Neural crest cell (in vitro differentiated cells): ENCODE measurements around the gene PDE8B. TPM values are rescaled to one million over a fixed set of nuclear protein-coding genes. Genes with fewer than 3 reads are reported as not detected.

Experiments used
- DNase-seq: peaks from one replicate; pipeline ENCODE4 v3.0.0; 2021; ENCODE audit warnings: low read depth, mixed read lengths, low spot score
- H3K27ac Mint-ChIP-seq: one replicate; pipeline ENCODE4 v1.8.0; 2021; ENCODE audit warnings: mild to moderate bottlenecking, mixed read lengths; ENCODE audit not compliant: unreplicated experiment
- H3K27me3 Mint-ChIP-seq: 2 replicates; pipeline ENCODE4 v1.8.0; 2021; ENCODE audit warnings: low read depth, mild to moderate bottlenecking, mixed read lengths
- H3K36me3 Mint-ChIP-seq: 2 replicates; pipeline ENCODE4 v1.8.0; 2021; ENCODE audit warnings: low read depth, mild to moderate bottlenecking, mixed read lengths
- H3K4me1 Mint-ChIP-seq: 2 replicates; pipeline ENCODE4 v1.8.0; 2021; ENCODE audit warnings: mixed read lengths
- H3K4me3 Mint-ChIP-seq: one replicate; pipeline ENCODE4 v1.8.0; 2021; ENCODE audit warnings: mild to moderate bottlenecking, mixed read lengths
- H3K9me3 Mint-ChIP-seq: 2 replicates; pipeline ENCODE4 v1.8.0; 2021; ENCODE audit warnings: mixed read lengths
- total RNA-seq: library from RNA; stranded (reverse); gene quantifications from 2 replicates; pipeline ENCODE4 v1.2.1, GENCODE V29; 2021
- TF ChIP-seq, protein P1 (sequence below): fragments of 200-600 bp; sonication (generic); conservative IDR thresholded peaks from 2 replicates; pipeline ENCODE4 v1.5.0; 2021; ENCODE audit warnings: antibody characterized with exemption, mild to moderate bottlenecking

Gene PDE8B
- total RNA-seq, 1 donor from 2014 or later: 0.44 TPM

DNA sequence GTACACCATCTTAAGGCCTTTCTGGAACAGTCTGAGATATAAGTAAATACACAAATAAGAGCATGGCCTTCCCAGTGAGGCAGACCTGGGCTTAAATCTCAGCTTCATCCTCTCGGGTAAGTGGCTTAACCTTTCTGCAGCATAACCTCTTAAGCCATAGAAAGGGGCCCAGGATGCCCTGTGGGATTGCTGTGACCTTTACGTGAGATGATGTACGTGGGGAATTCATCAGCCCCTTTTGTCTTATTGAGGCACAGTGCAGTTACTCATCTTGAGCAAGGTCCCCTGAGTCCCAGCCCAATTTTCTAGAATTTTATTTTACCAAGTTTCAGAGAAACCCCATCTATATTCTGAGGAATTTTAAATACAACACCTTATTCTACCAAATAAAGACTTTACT is 92.2 kb downstream of the PDE8B start:
- no peak overlapping the region for H3K4me3 Mint-ChIP-seq
- DNase-seq: no peak
- peaks cover 13% of the 10 kb centered on the region for H3K4me1 Mint-ChIP-seq
- no peaks in the 10 kb centered on the region for H3K27me3 Mint-ChIP-seq
- no peaks in the 10 kb centered on the region for H3K36me3 Mint-ChIP-seq
- no peak overlapping the region for H3K27ac Mint-ChIP-seq
- H3K9me3 Mint-ChIP-seq: no peaks in the 10 kb centered on the region
- TF ChIP-seq, protein P1, sequence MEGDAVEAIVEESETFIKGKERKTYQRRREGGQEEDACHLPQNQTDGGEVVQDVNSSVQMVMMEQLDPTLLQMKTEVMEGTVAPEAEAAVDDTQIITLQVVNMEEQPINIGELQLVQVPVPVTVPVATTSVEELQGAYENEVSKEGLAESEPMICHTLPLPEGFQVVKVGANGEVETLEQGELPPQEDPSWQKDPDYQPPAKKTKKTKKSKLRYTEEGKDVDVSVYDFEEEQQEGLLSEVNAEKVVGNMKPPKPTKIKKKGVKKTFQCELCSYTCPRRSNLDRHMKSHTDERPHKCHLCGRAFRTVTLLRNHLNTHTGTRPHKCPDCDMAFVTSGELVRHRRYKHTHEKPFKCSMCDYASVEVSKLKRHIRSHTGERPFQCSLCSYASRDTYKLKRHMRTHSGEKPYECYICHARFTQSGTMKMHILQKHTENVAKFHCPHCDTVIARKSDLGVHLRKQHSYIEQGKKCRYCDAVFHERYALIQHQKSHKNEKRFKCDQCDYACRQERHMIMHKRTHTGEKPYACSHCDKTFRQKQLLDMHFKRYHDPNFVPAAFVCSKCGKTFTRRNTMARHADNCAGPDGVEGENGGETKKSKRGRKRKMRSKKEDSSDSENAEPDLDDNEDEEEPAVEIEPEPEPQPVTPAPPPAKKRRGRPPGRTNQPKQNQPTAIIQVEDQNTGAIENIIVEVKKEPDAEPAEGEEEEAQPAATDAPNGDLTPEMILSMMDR: no peak

DNA sequence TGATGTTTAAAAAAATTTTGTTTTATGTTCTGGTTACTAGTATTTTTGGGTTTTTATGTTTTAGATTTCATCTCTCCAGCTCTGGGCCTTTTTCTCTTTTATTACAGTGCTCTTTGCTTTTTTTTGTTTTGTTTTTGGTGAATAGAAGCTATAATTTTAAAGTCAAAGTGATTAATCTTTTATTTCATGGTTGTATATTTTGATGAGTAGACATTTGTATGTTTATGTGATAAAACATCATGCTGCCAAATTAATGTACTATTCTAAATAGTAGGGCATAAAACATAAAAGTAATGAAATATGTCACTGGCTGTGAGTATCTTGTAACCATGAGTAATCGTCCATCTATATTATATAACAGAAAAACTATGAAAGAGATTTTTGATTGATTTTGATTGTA is 93.9 kb downstream of the PDE8B start:
- Mint-ChIP-seq H3K4me1 (peaks cover 13% of the 10 kb centered on the region), H3K9me3 (no peaks in the 10 kb centered on the region), H3K4me3 (no peak overlapping the region), H3K36me3 (no peaks in the 10 kb centered on the region), H3K27me3 (no peaks in the 10 kb centered on the region), H3K27ac (no peak overlapping the region)
- TF ChIP-seq, protein P1: no peak
- DNase-seq: no peak

DNA sequence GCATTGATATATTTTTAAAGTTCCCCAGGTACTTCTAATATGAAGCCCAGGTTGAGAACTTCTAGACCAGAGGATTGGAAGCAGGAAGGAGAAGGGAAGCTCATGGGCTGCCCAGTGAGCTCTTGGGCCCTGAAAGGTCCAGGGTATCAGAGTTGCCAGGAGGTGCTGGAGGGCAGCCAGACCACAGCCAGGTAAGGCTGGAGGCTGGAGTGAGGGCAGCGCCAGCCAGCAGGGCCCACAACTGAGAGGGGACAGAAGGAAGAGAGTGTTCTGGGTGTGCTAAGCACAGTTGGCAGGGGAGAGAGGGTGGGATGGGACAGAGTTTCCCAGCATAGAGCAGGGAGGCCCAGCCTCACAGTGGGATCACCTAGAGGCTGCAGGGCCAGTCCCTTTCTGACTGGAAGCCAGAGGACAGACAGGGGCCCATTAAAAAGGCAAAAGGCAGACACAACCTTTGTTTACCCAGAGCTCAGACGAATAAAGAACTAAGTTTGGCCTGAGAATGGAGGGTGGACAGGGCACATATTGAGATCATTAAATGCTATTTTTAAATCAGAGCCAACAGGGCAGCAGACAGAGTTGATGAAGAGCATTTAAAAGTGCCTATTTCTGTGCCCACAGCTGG is 94.9 kb downstream of the PDE8B start:
- H3K9me3 Mint-ChIP-seq: no peaks in the 10 kb centered on the region
- TF ChIP-seq, protein P1: no peak
- no peak overlapping the region for H3K27ac Mint-ChIP-seq
- H3K4me1 Mint-ChIP-seq: peaks cover 13% of the 10 kb centered on the region
- no peaks in the 10 kb centered on the region for H3K27me3 Mint-ChIP-seq
- H3K4me3 Mint-ChIP-seq: no peak overlapping the region
- DNase-seq: no peak
- no peaks in the 10 kb centered on the region for H3K36me3 Mint-ChIP-seq

DNA sequence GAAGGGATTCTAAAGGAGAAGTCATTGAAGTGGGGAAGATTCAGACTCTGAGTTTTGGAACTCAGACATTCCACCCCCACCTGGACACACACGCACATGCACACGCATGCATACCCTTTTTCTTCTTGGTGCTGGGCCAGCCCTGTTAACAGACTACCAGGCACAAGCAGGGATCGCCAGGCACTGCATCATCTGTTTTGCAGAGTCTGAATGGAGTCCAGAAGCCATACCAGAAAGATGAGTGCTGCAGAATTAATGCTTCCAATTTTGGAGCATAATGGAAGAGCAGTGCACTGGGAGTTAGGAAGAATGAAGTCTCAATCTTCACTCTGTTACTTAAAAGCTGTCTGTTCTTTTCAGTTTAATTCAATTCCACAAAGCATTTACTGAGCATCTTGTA is 95.5 kb downstream of the PDE8B start:
- no peak overlapping the region for H3K4me3 Mint-ChIP-seq
- H3K27ac Mint-ChIP-seq: no peak overlapping the region
- no peak for DNase-seq
- no peaks in the 10 kb centered on the region for H3K27me3 Mint-ChIP-seq
- no peaks in the 10 kb centered on the region for H3K36me3 Mint-ChIP-seq
- peaks cover 13% of the 10 kb centered on the region for H3K4me1 Mint-ChIP-seq
- TF ChIP-seq, protein P1: no peak
- H3K9me3 Mint-ChIP-seq: no peaks in the 10 kb centered on the region

DNA sequence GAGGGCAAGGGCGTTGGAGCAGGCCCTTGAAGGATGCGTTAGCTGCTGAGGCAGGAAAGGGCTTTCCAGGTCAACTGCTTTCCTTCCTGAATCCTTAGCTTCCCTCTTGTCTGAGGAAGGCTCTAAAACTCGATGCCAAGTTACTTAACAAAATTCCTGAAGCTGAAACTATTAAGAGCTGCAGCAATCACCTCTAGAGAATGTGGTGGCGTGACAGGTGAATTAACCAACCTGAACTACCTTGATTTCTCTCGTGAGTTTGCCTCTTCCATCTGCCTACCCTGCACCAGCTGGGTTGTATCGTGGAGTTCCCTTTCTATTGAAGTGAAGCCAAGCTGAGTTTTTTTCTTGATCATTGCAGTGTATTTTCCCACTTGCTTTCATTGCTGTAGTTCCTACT is 96.1 kb downstream of the PDE8B start:
- Mint-ChIP-seq H3K27me3 (no peaks in the 10 kb centered on the region), H3K9me3 (no peaks in the 10 kb centered on the region), H3K4me3 (no peak overlapping the region), H3K4me1 (peaks cover 9% of the 10 kb centered on the region), H3K36me3 (no peaks in the 10 kb centered on the region), H3K27ac (no peak overlapping the region)
- no peak for DNase-seq
- TF ChIP-seq, protein P1: no peak
